ENCODE data around the gene THBS2.
"Not testable (repeated sequence)": the region's sequence is repeated elsewhere in the genome, so short reads cannot be mapped to it uniquely, and the experiment has no call there.

THBS2 gene

GRCh38 chr6:169277619-169278018 is 24.0 kb upstream of the THBS2 start:
- ChIA-PET CTCF (interaction anchor here (0.9 kb wide), 1 partner anchor 12 kb away, joined by 3 read pairs; no protein-coding TSS in a partner anchor), POLR2A (no interaction called here)
- TF ChIP-seq, protein P1, sequence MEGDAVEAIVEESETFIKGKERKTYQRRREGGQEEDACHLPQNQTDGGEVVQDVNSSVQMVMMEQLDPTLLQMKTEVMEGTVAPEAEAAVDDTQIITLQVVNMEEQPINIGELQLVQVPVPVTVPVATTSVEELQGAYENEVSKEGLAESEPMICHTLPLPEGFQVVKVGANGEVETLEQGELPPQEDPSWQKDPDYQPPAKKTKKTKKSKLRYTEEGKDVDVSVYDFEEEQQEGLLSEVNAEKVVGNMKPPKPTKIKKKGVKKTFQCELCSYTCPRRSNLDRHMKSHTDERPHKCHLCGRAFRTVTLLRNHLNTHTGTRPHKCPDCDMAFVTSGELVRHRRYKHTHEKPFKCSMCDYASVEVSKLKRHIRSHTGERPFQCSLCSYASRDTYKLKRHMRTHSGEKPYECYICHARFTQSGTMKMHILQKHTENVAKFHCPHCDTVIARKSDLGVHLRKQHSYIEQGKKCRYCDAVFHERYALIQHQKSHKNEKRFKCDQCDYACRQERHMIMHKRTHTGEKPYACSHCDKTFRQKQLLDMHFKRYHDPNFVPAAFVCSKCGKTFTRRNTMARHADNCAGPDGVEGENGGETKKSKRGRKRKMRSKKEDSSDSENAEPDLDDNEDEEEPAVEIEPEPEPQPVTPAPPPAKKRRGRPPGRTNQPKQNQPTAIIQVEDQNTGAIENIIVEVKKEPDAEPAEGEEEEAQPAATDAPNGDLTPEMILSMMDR (IDR thresholded peaks at IDR 0.05; ENCODE audit: control extremely low read depth, extremely low read depth, low read depth, missing control alignments) = no peak
- DNase-seq (ENCODE audit: extremely low spot score) = no peak

- no peak for DNase-seq (ENCODE audit: extremely low spot score)
- ChIA-PET POLR2A (no interaction called here), CTCF (interaction anchor here (1.2 kb wide), 1 partner anchor 10 kb away, joined by 3 read pairs; no protein-coding TSS in a partner anchor)
Measured at GRCh38 chr6:169274781-169275180, 21.1 kb upstream of the THBS2 start.

DNA sequence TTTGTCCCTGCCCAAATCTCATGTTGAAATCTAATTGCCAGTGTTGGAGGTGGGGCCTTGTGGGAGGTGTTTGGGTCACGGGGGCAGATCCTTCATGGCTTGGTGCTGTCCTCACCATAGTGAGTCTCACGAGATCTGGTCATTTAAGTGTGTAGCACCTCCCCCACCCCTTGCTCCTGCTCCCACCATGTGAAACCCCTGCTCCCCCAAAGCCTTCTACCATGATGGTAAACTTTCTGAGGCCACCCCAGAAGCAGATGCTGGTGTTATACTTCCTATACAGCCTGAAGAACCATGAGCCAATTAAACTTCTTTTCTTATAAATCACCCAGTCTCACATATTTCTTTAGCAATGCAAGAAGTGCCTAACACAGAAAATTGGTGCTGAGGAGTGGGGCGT is 19.9 kb upstream of the THBS2 start:
- CTCF ChIA-PET = no interaction called here
- DNase-seq (ENCODE audit: extremely low spot score) = no peak
- TF ChIP-seq, protein P1 (IDR thresholded peaks at IDR 0.05; ENCODE audit: control extremely low read depth, extremely low read depth, low read depth, missing control alignments) = no peak
- POLR2A ChIA-PET = no interaction called here

More at GRCh38 chr6:169274781-169275180, 21.1 kb upstream of the THBS2 start:
- TF ChIP-seq, protein P1 (IDR thresholded peaks at IDR 0.05; ENCODE audit: control extremely low read depth, extremely low read depth, low read depth, missing control alignments) = no peak

DNA sequence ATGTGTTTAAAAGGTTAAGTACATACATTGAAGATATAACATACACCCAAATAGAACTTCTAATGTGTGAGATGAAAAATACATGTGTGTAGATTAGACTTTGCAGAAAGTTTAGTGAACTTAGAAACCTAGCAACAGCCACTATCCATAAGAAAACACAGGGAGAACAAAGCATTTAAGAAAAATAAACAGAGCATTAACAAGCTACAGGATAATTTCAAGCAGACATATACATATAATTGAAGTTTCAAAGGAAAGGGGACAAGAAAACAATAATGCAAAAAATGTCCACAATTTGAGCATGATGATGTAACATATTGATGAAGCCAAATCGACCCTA is 18.2 kb upstream of the THBS2 start:
- DNase-seq (ENCODE audit: extremely low spot score) = no peak
- TF ChIP-seq, protein P1 (IDR thresholded peaks at IDR 0.05; ENCODE audit: control extremely low read depth, extremely low read depth, low read depth, missing control alignments) = no peak
- POLR2A ChIA-PET = no interaction called here
- CTCF ChIA-PET = no interaction called here

GRCh38 chr6:169271158-169271876 is 17.7 kb upstream of the THBS2 start:
- ChIA-PET POLR2A (no interaction called here), CTCF (no interaction called here)
- TF ChIP-seq, protein P1 (IDR thresholded peaks at IDR 0.05; ENCODE audit: control extremely low read depth, extremely low read depth, low read depth, missing control alignments) = no peak
- DNase-seq (ENCODE audit: extremely low spot score) = no peak

DNA sequence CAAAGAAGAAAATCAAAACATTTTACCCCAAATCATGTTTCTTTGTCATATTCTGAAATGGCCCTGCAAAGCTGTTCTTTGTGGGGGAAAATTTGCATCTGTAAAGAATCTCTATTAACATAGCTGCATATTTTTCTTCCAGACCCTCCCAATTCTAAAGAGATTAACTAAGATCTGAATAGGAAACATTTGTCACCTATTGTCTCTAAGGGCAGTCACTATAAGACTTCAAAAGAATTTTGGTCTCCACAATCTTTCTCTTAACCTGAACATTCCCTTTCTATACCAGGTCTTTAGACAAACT is 16.4 kb upstream of the THBS2 start:
- CTCF ChIA-PET; DNase-seq (ENCODE audit: extremely low spot score); POLR2A ChIA-PET: not testable (repeated sequence)

GRCh38 chr6:169269180-169270076 is 15.8 kb upstream of the THBS2 start:
- no peak for DNase-seq (ENCODE audit: extremely low spot score)
- ChIA-PET CTCF (no interaction called here), POLR2A (no interaction called here)
- TF ChIP-seq, protein P1 (IDR thresholded peaks at IDR 0.05; ENCODE audit: control extremely low read depth, extremely low read depth, low read depth, missing control alignments) = no peak
